Loucy (cell line): ENCODE measurements around the gene DSCAM.

Experiments used
- EZH2phosphoT487 ChIP-seq: fragments of 200-600 bp; IDR thresholded peaks from 2 replicates; pipeline ENCODE4 v1.6.1; 2018; ENCODE audit warnings: antibody characterized with exemption, mild to moderate bottlenecking, moderate library complexity, borderline replicate concordance
- TF ChIP-seq, protein P1 (sequence below): fragments of 200-600 bp; sonication (generic); conservative IDR thresholded peaks from 2 replicates; pipeline ENCODE4 v1.5.1; 2014; ENCODE audit warnings: mild to moderate bottlenecking, antibody characterized with exemption, low read length

GRCh38 chr21:40018871-40019475 is 828.0 kb downstream of the DSCAM start:
- TF ChIP-seq, protein P1, sequence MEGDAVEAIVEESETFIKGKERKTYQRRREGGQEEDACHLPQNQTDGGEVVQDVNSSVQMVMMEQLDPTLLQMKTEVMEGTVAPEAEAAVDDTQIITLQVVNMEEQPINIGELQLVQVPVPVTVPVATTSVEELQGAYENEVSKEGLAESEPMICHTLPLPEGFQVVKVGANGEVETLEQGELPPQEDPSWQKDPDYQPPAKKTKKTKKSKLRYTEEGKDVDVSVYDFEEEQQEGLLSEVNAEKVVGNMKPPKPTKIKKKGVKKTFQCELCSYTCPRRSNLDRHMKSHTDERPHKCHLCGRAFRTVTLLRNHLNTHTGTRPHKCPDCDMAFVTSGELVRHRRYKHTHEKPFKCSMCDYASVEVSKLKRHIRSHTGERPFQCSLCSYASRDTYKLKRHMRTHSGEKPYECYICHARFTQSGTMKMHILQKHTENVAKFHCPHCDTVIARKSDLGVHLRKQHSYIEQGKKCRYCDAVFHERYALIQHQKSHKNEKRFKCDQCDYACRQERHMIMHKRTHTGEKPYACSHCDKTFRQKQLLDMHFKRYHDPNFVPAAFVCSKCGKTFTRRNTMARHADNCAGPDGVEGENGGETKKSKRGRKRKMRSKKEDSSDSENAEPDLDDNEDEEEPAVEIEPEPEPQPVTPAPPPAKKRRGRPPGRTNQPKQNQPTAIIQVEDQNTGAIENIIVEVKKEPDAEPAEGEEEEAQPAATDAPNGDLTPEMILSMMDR = no peak
- no peak for TF ChIP-seq EZH2phosphoT487
